GM12873 (cell line): ENCODE measurements around the gene HSFX3.

Experiments used
- CTCF ChIP-seq: IDR thresholded peaks from 2 replicates; pipeline ENCODE4 v1.5.1; 2012; ENCODE audit warnings: low read depth, mild to moderate bottlenecking, moderate library complexity, low read length, control low read depth; ENCODE audit not compliant: insufficient read depth; ENCODE audit errors: missing control alignments

Gene HSFX3

GRCh38 chrX:149539283-149540130 lies 10.2 kb downstream of the HSFX3 start:
- no peak for TF ChIP-seq CTCF

- no peak for TF ChIP-seq CTCF
Observed at GRCh38 chrX:149531599-149531998, 18.1 kb downstream of the HSFX3 start.

- TF ChIP-seq CTCF = no peak
Observed at GRCh38 chrX:149528381-149528780, 21.3 kb downstream of the HSFX3 start.

- TF ChIP-seq CTCF = peak; percentile 66
Observed at GRCh38 chrX:149527705-149528104, 22.0 kb downstream of the HSFX3 start.

- no peak for TF ChIP-seq CTCF
Observed at GRCh38 chrX:149522916-149523315, 26.8 kb downstream of the HSFX3 start.

GRCh38 chrX:149521438-149521837 lies 28.3 kb downstream of the HSFX3 start:
- TF ChIP-seq CTCF = no peak

GRCh38 chrX:149518236-149518635 lies 31.5 kb downstream of the HSFX3 start:
- no peak for TF ChIP-seq CTCF
